HG03025 (cell line): ENCODE data around the gene LYZL2.
"Not testable (repeated sequence)": the region's sequence is repeated elsewhere in the genome, so short reads cannot be mapped to it uniquely, and the experiment has no call there.

Source experiments
- ATAC-seq: cut with Tn5 transposase; IDR thresholded peaks from one replicate; pipeline ENCODE4 v1.9.1; 2021; ENCODE audit warnings: mild to moderate bottlenecking, moderate library complexity; ENCODE audit not compliant: unreplicated experiment, low FRiP score

LYZL2 gene

DNA sequence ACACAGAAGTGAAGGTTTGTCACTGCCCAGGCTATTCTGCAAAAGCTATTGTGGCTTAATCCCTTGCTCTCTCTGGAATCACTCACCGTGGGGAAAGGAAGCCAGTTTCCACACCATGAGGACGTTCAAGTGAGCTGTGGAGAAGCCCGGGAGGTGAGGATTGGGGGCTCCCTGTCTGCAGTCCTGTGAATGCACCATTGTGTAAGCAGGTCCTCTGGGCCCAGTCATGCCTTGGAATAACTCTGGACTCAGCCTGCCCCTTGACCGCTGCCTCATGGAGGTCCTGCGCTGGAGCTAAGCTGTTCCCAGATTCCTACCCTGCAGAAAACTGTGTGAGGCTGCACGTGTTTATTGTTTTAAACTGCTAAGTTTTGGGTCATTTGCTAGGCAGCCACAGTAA lies 33.5 kb downstream of the LYZL2 start:
- ATAC-seq = no peak

DNA sequence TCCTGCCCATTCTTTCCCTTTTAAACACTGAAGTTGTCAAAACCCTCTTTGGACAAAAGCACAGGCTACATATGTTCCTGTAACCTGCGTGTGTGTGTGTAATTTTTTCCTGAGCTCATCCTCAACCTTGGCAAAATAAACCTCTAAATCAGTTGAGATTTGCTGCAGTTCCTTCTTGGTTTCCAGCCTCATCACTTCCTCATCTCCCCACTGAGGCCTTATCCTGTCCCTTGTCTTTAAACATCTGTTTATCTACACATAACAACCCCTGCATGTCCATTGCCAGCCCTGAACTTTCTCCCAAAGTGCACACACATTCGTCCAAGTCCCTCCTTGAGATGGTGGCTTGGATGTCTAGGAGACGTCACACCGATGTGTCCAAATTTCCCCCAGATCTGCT lies 35.5 kb downstream of the LYZL2 start:
- no peak for ATAC-seq

DNA sequence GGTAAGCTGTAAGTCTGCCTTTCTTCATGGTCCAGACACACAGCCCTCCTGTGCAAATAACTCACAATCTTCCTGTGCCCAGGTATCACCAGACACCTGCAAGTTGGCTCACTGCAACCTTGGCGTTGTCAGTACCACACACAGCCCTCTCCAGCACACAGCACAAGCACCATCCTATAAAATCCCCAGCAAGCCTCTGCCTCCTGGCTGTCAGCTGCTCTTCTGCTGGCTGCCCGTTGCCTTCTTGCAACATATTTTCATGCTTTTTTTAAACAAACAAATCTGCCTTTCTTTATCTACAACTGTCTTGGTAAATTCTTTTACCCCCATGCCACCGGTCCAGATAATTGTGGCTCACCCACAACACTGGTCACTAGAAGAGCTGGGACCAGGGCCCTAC lies 36.8 kb downstream of the LYZL2 start:
- not testable (repeated sequence) for ATAC-seq

DNA sequence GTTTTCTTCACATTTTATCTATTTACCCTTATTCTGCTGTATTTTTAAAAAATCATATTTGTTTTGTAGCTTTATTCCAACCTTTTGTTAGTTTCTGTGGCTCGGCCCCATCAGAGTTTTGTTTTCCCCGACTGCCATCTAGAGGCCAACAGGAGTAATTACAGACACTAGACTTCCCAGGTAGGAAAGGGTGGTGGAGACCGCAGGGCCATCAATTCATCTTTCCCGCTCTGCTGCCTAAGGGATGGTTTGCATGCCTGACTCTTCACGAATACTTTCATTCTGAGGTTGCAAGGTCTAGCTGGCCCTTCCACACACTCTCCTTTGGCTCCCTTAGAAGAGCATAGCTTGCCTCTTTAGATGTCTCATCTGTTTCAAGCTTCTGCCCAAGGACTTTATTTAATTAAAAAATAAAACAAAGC lies 38.3 kb downstream of the LYZL2 start:
- no peak for ATAC-seq

DNA sequence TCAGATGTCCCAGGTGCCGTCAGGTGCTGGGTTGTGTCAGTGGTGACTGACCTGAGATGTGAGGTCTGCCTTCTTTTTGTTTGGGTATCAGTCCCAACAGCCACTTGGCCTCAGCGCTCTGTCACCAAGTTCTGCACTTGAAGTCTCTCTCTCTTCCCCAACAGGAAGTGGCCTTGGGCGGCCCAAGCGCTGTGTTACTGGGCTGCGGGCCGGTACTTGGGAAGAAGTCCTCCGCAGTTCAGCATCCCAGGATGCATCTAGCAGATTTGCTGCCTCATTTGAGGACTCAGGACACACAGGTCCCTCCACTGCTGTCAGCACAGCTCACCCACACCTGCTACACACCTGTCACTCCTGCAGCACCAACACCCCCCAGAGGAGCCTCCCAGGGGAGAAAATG lies 40.1 kb downstream of the LYZL2 start:
- ATAC-seq = no peak

DNA sequence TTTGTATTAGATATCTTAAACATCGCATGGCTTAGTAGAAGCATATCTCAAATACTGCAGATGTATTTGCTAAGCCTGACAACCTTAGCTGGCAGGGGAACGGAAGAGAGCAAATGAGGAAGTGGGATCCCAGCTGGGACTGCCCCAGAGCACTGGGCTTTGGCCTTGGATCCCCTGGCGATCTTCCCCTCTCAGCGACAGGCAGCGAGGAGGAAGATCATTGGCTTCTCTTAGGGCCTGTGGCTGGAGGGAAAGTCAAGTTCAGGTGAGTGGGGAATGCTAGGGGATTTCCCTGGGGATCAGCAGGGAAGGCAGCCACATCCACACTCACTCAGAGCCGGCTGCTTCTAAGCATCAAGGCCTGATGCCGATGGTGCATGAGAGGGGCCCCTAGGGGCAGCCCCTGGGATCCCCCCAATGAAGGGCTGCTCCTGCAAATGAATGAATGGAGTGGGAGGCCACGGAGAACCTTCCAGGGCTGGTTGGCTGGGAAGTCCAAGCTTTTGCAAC lies 42.0 kb downstream of the LYZL2 start:
- ATAC-seq = peak; percentile 78

DNA sequence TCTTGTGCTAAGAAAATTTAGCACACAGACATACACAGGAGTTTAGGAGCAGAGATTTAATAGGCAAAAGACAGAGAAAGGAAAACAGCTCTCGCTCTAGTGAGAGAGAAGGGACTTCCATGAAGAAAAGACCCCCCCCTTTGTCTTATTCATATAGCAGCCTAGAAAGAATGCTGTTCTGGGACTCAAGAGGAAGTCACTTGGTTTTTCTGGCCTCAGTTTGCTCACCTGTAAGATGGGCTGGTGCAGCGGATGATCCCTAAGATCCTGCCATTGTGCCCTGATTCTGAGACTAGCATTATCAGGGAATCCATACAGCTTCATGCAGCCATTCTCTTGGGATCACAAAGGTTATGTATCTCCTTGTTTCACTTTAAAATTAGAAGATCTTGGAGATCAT lies 42.7 kb downstream of the LYZL2 start:
- ATAC-seq = no peak

DNA sequence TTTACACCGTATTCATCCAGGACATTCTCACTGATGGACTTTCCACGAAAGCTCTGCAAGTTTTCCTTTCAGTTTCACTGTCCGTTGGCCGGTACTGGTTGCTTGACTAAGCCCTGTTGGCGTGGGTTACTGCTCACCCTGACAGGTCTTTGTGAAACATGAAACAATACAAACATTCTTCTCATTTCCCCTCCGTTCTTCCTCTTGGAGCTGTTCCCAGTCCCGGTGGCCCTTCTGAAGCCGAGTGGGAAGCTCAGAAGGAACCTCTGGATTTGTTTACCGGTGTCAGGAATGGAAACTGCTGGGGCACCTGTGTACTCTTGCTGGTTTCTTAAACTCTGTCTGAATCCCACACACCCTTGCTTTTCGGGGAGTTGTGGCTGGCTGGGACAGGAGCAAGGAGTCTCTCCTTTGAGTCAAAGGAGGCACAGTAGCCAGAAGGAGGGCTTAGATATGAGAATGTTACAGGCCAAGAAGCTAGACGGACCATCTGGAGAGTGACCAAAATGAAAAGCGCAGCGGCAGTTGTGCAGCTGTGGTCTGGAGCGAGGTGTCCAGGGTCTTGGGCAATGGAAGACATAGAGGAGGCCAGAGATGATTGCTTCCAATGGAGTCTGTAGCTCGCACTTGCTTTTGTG lies 45.7 kb downstream of the LYZL2 start:
- ATAC-seq = peak; percentile 46

DNA sequence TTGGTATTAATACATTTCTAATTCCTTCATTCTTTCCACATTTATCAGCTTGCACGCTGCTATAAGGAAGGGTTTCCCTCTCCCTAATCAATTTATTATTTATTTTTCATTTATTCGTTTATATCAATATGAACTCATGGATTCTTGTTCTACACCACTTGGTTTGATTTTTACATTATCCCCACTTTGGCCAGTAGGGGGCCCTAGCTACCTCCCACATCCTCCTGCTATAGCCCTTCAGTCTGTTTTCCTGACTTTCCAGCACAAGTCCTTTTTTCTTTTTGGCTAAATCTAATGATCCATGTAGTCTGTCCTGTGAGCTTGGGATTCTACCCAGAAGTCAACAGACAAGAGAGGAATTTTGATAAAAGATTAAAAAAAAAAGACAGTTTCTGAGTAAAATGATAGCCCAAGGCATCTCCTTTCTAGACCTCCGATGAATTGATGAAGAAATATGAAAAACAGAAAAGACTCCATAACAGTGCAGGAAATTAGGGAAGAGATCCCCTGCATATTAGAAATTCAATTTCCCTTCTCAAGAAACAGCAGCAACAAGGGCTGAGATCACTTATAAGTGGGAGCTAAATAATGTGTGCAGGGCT lies 47.7 kb downstream of the LYZL2 start:
- ATAC-seq = no peak

DNA sequence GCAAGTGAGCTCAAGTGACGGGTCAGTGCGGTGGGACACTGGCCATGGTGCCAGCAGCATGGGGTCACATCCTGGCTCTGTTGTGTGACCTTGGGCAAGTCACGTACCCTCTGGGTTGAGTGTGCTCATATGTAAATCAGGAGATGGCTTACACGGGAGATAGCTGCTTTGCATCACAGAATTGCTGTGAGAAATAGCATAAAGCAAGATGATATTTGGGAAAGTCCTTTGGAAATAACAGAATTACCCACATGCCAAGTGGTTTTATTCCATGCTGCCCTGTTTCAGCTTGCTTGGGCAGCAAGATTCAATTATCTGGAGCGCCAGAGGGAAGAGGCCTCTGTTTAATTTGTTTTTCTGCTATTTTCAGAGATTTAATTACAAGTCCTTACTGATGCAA lies 48.9 kb downstream of the LYZL2 start:
- ATAC-seq = no peak

DNA sequence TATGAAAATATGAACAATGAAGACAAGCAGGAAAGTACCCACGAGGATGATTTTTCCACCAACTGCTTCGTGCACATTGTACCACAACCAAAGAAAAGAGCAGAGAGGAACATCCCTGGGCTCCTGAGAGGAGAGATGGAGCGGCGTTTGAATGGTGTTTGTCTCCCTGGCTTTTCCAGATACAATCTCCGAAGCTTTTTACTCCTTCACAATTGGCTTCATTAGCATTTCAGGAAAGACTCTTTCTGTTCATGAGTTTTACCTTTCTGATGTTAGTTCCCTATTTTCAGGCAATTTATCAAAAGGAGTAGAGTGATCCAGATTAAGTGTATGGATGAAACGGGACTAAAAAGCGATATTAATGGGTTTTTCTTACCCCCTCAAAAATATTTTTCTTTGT lies 49.3 kb downstream of the LYZL2 start:
- ATAC-seq = no peak

DNA sequence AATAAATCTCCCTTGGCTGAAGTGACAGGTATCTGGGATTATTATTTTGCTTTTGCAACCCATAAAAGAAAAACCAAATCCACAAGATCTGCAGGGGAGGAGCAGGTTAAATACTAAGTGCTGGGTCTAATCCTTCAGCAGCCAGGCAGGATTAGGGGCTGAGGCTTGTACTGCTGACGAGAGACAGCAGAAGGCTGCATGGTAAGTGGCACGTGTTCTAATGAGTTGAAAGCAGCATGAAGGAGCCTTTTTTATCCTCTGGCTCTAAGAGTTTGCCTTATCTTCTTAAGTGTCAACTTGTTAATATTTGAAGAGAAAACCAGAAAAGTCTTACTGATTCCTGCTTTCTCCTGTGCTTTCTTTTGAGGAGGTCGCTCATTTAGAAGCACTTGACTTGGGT lies 50.0 kb downstream of the LYZL2 start:
- no peak for ATAC-seq

DNA sequence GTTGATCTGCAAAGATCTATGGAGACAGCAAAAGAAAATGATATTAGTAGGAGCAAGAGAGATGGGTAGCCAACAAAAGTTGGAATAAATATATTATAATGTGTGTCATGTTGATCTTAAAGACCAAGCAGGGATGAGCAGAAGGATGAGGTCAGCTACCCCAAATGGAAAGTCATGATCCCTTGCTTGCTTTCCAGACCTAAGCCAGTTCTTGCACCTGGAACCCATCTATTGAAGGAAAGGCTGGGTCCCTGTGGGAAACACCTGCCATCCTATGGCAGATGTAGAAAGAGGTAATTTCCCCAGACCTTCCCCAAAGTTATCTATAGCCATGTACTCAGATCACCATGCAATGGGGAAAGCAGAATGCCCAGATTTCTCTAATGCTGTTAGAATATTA lies 52.5 kb downstream of the LYZL2 start:
- no peak for ATAC-seq

DNA sequence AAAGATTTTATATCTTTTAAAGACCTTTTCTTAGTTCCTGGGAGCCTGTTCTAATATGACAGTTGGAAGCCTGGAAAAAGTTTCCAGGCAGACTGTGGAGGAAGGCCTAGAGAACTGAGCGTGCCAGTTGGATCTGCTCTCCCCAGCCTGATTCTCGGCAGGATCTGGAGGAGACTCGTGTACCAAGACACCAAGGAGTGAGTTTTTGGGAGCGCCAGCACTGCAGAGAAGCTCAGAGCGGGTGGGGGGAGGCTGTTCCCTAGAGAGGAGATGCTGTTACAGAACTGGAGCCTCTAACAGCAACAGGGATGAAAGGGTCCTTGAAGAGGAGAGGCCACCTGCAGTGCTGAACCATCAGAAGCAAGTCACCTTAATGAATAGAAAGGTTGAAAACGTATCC lies 52.9 kb downstream of the LYZL2 start:
- no peak for ATAC-seq

DNA sequence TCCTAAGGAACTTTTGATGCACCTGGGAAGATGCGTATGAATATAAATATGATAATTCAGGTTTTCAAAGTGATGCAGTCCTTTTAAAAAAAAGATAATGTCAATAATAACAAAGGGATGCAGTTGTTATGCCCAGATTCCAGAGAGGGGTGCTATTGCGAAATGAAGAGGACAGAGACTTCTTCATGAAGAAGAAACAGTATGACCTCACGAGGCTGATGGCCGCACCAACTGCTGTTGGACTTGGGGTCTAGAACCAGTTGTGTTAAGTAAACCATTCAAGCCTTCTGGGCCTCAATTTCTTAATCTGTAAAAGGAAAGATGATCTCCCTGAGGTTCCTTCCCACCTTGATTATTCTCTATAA lies 55.1 kb downstream of the LYZL2 start:
- no peak for ATAC-seq

DNA sequence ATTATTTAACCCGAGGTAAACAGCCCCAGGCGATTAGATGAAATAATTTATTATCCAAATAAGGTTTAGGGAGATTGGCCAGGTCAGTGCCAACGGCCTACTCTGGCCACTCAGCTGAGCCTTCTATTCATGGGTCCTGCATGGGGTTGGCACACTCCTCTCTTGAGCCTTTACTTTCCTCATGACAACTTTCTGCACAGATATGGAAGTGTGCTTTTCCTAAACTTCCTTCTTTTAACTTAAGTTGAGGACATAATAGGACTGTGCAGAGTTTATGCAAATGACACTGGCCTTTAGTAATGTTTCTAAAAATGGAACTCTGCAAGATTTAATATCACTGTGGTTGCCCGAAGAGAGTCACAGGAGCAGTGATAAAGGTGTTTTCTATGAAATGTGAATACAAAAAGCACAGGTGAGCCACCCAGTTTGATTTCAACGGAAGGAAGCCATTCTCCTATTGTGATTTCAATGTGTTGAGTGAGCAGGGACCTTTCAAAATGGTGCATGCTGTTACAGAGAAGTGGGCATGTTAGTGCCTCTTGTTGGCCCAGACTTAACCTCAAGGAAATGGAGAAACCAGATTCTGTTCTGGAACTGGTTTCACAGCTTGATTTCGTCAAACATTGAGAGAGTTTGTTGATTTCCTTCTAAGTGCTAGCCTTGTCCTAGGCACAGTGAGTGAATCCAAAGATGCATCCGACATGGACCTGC lies 55.7 kb downstream of the LYZL2 start:
- ATAC-seq = no peak

DNA sequence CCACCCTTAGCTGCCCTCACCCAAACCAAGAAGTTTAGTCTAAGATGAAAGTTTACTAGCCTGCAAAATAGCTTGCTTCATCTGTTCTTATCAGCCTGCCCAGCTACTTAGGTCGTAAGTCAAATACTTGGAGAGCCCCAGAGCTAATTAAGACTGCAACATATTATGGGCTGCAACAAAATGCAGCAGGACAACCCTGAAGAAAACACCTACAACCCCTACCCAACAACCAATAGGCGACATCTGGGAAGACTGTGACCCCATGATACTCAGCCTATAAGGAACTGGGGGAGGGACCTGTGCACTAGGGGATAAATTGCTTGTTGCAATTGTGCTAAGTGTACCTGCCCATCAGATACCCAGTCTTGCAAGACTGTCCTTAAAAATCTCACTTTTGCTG lies 64.1 kb downstream of the LYZL2 start:
- no peak for ATAC-seq

DNA sequence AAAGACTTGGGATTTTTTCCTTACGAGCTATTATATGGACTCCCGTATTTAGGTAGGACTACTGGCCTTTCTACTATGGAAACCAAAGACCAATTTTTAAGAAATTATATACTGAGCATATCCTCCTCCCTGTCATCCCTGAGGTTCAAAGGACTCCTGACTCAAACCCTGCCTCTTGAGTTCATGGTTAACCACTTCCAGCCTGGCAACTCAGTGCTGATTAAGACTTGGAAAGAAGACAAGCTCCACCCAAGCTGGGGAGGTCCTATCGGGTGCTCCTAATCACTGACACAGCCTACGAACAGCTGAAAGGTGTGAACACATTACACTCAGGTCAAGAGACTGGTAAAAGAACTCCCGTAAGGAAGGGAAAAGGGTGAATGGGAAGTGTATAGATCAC lies 66.8 kb downstream of the LYZL2 start:
- no peak for ATAC-seq
